Lung (tissue), 12 donors: ENCODE data around the gene METTL24. TPM values are rescaled to one million over a fixed set of nuclear protein-coding genes. Genes with fewer than 3 reads are reported as not detected.

Experiments
- ATAC-seq: fragments of 200-7000 bp; cut with Tn5 transposase; one replicate; pipeline ENCODE4 v1.9.1; 2020; ENCODE audit warnings: moderate number of reproducible peaks; ENCODE audit not compliant: insufficient read depth, low FRiP score
- DNase-seq, 3 donors: peaks; one replicate each; pipeline ENCODE4 v3.0.0-alpha.2; 2013 to 2017
- H3K27ac ChIP-seq, 2 donors: one replicate each; pipeline ENCODE4 v1.5.1; 2013; ENCODE audit warnings: mild to moderate bottlenecking in 2 of 2, moderate library complexity in 2 of 2, control low read depth in 1 of 2, inconsistent platforms in 1 of 2, low read depth in 1 of 2, low read length in 1 of 2
- H3K27me3 ChIP-seq, 3 donors: one replicate each; pipeline ENCODE4 v1.5.1; 2013; ENCODE audit warnings: low read length in 2 of 3; ENCODE audit not compliant: control insufficient read depth in 3 of 3, insufficient read depth in 3 of 3
- H3K36me3 ChIP-seq, 4 donors: one replicate each; pipeline ENCODE4 v1.5.1; 2013; ENCODE audit warnings: low read length in 4 of 4, mild to moderate bottlenecking in 1 of 4, moderate library complexity in 1 of 4; ENCODE audit not compliant: control insufficient read depth in 4 of 4, insufficient read depth in 4 of 4
- H3K4me1 ChIP-seq, 5 donors: one replicate each; pipeline ENCODE4 v1.5.1; 2013; ENCODE audit warnings: low read length in 5 of 5, mild to moderate bottlenecking in 2 of 5, moderate library complexity in 1 of 5; ENCODE audit not compliant: control insufficient read depth in 5 of 5, insufficient read depth in 5 of 5
- H3K4me3 ChIP-seq: one replicate; pipeline ENCODE4 v1.5.1; 2013; ENCODE audit warnings: mild to moderate bottlenecking, control low read depth, moderate library complexity
- H3K9ac ChIP-seq, 2 donors: one replicate each; pipeline ENCODE4 v1.5.1; 2013; ENCODE audit warnings: low read length in 2 of 2, control low read depth in 1 of 2; ENCODE audit not compliant: insufficient read depth in 1 of 2
- H3K9me3 ChIP-seq, 4 donors: one replicate each; pipeline ENCODE4 v1.5.1; 2013; ENCODE audit warnings: low read length in 3 of 4, mild to moderate bottlenecking in 1 of 4, moderate library complexity in 1 of 4; ENCODE audit not compliant: control insufficient read depth in 4 of 4, insufficient read depth in 3 of 4
- WGBS, 2 donors: extraction: QIAGEN DNeasy Blood & Tissue Kit; methylation state at CpG; one replicate each; pipeline ENCODE4 v1.1.7; 2013; 5-methylcytosine and 5-hydroxymethylcytosine counted together
- polyA plus RNA-seq, 2 donors: library from polyadenylated mRNA; stranded (reverse); fragments of 200-250 nt; gene quantifications; one replicate each; pipeline ENCODE4 v1.2.1, GENCODE V29; 2013
- total RNA-seq, 2 donors: library from RNA; depleted of rRNA in 1 of 2; stranded (reverse); fragments of >200 nt in 1 of 2; gene quantifications; one replicate each; pipeline ENCODE4 v1.2.1, GENCODE V29; 2014 to 2021
- TF ChIP-seq, protein P1 (sequence below): IDR thresholded peaks from 2 replicates; pipeline ENCODE4 v1.5.1; 2012; ENCODE audit warnings: mild to moderate bottlenecking; ENCODE audit errors: control extremely low read depth, extremely low read depth
- donor health status: control.
- donor health status: control.
- donor health status: Bipolar disorder and iron deficiency.
- donor health status: healthy.
- donor health status: DM: yes; HTN: yes; CAD: no.

METTL24 gene
- total and polyA plus RNA-seq, 4 donors: 0.73 to 3.7 (median 2.0) TPM; not detected in 1

DNA sequence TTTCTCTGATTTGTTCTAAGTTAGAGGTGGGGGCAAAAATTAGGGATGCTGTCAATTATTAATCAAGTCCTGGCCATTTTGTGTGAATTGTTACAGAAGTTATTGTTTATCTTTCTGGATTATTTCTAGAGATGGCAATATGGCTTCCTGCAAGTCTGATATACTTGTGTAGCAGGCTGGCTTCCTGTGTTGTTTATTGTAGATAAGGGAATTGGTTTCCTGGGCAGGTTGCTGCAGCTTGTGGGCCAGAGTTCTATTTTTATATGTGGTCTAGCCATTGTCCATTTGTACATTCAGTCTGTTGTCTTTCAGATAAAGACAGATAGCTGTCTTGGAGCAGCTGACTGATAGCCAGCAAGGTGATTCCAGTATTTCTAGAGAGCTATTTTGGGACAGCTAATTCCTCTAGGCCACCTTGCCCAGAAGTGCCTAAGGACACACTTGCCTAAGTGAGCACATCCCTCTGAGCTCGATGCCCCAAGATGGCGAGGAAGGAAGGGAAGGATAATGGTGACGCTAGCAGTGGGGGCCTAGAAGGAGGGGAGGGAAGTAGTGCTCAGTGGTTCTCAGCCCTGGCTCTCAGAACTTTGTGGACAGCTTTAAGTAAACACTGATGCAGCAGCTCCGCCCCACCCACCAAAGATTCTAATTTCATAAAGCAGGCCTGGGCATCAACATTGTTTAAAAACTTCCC is 31.7 kb upstream of the METTL24 start:
- Histone ChIP-seq H3K9ac (no peak overlapping the region), H3K9me3 (no peaks in the 10 kb centered on the region), H3K4me3 (no peak overlapping the region), H3K27me3 (no peaks in the 10 kb centered on the region), H3K27ac (no peak overlapping the region), H3K4me1 (peaks cover 0 to 1% (median 0%) of the 10 kb centered on the region in 5 donors), H3K36me3 (no peaks in the 10 kb centered on the region)
- WGBS, 2 donors: 33 to 56% methylated on average over 4 of the region's 4 CpGs
- TF ChIP-seq, protein P1, sequence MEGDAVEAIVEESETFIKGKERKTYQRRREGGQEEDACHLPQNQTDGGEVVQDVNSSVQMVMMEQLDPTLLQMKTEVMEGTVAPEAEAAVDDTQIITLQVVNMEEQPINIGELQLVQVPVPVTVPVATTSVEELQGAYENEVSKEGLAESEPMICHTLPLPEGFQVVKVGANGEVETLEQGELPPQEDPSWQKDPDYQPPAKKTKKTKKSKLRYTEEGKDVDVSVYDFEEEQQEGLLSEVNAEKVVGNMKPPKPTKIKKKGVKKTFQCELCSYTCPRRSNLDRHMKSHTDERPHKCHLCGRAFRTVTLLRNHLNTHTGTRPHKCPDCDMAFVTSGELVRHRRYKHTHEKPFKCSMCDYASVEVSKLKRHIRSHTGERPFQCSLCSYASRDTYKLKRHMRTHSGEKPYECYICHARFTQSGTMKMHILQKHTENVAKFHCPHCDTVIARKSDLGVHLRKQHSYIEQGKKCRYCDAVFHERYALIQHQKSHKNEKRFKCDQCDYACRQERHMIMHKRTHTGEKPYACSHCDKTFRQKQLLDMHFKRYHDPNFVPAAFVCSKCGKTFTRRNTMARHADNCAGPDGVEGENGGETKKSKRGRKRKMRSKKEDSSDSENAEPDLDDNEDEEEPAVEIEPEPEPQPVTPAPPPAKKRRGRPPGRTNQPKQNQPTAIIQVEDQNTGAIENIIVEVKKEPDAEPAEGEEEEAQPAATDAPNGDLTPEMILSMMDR: no peak
- DNase-seq (peak in 1 of 3 donors; percentile 15), ATAC-seq (no peak)

DNA sequence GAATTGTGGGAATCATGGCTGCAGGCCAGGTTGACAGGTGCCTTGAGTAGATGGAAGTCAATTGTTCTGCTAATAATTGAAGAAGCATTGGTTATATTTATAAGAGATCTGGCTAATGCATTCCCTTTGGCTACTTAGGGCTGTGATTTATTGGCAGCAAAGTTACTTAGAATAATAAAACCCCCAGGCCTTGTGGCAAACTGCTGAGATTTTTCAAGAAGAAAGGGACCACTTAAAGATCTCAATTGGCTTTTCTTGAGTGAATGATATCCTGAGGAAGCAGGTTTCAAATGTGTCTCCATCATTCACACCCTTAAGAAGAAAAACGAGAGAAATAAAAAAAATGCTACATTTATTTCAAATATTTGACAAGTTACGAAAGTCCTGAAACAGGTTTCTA is 29.8 kb upstream of the METTL24 start:
- 75 to 87% methylated on average over 2 of the region's 2 CpGs for WGBS, 2 donors
- TF ChIP-seq, protein P1: no peak
- Histone ChIP-seq H3K4me1 (peaks cover 0 to 1% (median 0%) of the 10 kb centered on the region in 5 donors), H3K4me3 (no peak overlapping the region), H3K27ac (no peak overlapping the region), H3K36me3 (no peaks in the 10 kb centered on the region), H3K9me3 (no peaks in the 10 kb centered on the region), H3K9ac (no peak overlapping the region), H3K27me3 (no peaks in the 10 kb centered on the region)
- ATAC-seq: no peak
- DNase-seq: no peak

DNA sequence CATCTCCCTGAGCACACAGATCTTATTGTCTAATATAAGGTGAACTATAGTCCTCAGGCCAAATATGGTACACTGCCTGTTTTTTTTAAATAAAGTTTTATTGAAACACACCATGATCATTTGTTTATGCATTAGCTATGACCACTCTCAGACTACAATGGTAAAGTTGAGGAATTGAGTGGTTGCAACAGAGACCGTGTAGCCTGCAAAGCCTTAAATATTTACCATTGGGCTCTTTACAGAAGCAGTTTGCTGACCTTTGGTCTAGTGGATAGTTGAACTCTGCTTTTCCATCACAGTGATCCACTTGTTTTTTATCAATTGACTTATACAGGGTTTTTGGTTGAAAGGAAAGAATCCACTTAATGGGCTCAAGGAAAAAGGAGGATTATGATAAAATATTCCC is 27.3 kb upstream of the METTL24 start:
- ATAC-seq (no peak), DNase-seq (no peak)
- WGBS, 2 donors: 92 to 100% methylated on average over 1 of the region's 1 CpG
- TF ChIP-seq, protein P1: no peak
- Histone ChIP-seq H3K9me3 (no peaks in the 10 kb centered on the region), H3K27ac (no peak overlapping the region), H3K27me3 (no peaks in the 10 kb centered on the region), H3K4me1 (peaks cover 0 to 1% (median 0%) of the 10 kb centered on the region in 5 donors), H3K9ac (no peak overlapping the region), H3K36me3 (no peaks in the 10 kb centered on the region), H3K4me3 (no peak overlapping the region)

DNA sequence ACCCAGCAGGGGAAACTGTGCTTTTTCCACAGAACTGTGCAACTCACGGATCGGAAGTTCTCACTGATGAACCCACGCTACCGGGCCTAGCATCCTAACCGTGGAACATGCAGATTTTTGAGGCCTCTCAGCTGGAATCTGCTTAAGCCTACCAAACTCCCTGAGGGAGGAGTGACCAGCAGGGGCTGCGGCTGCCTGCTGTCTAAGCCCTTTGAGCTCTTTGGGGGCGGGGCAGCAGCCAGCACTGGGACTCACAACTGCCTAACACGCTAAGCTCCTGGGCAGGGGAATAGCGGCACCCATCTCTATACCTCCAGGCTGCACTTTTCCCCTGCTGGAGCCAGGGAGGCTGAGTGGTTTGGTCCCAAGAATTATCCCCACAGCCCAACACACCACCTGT is 20.4 kb upstream of the METTL24 start:
- H3K27me3 ChIP-seq: no peaks in the 10 kb centered on the region
- H3K36me3 ChIP-seq: no peaks in the 10 kb centered on the region
- H3K9ac ChIP-seq: no peak overlapping the region
- no peaks in the 10 kb centered on the region for H3K9me3 ChIP-seq
- no peak overlapping the region for H3K27ac ChIP-seq
- TF ChIP-seq, protein P1: no peak
- DNase-seq (no peak), ATAC-seq (no peak)
- H3K4me1 ChIP-seq: no peaks in the 10 kb centered on the region
- 83 to 97% methylated on average over 9 of the region's 9 CpGs for WGBS, 2 donors
- no peak overlapping the region for H3K4me3 ChIP-seq
